ENCODE results near the gene RTCA.
"Not testable (repeated sequence)": the region's sequence is repeated elsewhere in the genome, so short reads cannot be mapped to it uniquely, and the experiment has no call there.

The RTCA gene

GRCh38 chr1:100265931-100266740, at the start of gene RTCA:
RTCA (plus strand) TSS chr1:100266216; CDS start chr1:100266376, 160 bp downstream.
- peak; percentile 99 for DNase-seq

GRCh38 chr1:100217834-100218233, 48.2 kb upstream of the RTCA start:
- DNase-seq = no peak

- no peak for DNase-seq
Observed at GRCh38 chr1:100219457-100219856, 46.6 kb upstream of the RTCA start.

- peak; percentile 15 for DNase-seq
Observed at GRCh38 chr1:100219883-100220282, 46.1 kb upstream of the RTCA start.

GRCh38 chr1:100222428-100222827, 43.6 kb upstream of the RTCA start:
- DNase-seq = no peak

- DNase-seq = no peak
Observed at GRCh38 chr1:100229681-100230443, 36.2 kb upstream of the RTCA start.

GRCh38 chr1:100230765-100231164, 35.3 kb upstream of the RTCA start:
- no peak for DNase-seq

- DNase-seq = no peak
Observed at GRCh38 chr1:100231721-100232120, 34.3 kb upstream of the RTCA start.

- DNase-seq = no peak
Observed at GRCh38 chr1:100232156-100232555, 33.9 kb upstream of the RTCA start.

- DNase-seq = not testable (repeated sequence)
Observed at GRCh38 chr1:100233566-100233965, 32.5 kb upstream of the RTCA start.

- DNase-seq = no peak
Observed at GRCh38 chr1:100234432-100234831, 31.6 kb upstream of the RTCA start.

- no peak for DNase-seq
Observed at GRCh38 chr1:100237091-100237490, 28.9 kb upstream of the RTCA start.

GRCh38 chr1:100239961-100240360, 26.1 kb upstream of the RTCA start:
- DNase-seq = no peak

GRCh38 chr1:100240631-100241030, 25.4 kb upstream of the RTCA start:
- DNase-seq = no peak

GRCh38 chr1:100246738-100247137, 19.3 kb upstream of the RTCA start:
- peak; percentile 20 for DNase-seq

GRCh38 chr1:100249155-100249536, 16.9 kb upstream of the RTCA start:
- DNase-seq = peak; percentile 32

GRCh38 chr1:100249537-100250257, 16.3 kb upstream of the RTCA start, which contains the start of gene DBT:
DBT (minus strand) TSS chr1:100249834; CDS start chr1:100249820, 14 bp downstream.
- DNase-seq = peak; percentile 99

GRCh38 chr1:100250264-100250663, 15.8 kb upstream of the RTCA start:
- no peak for DNase-seq

GRCh38 chr1:100250807-100251206, 15.2 kb upstream of the RTCA start:
- DNase-seq = no peak

GRCh38 chr1:100252901-100253300, 13.1 kb upstream of the RTCA start:
- no peak for DNase-seq

GRCh38 chr1:100253552-100253951, 12.5 kb upstream of the RTCA start:
- DNase-seq = no peak

- not testable (repeated sequence) for DNase-seq
Observed at GRCh38 chr1:100256273-100256672, 9.7 kb upstream of the RTCA start.

- DNase-seq = not testable (repeated sequence)
Observed at GRCh38 chr1:100258427-100258826, 7.6 kb upstream of the RTCA start.
